ENCODE measurements around the gene ABHD2. TPM values are rescaled to one million over a fixed set of nuclear protein-coding genes. Genes with fewer than 3 reads are reported as not detected.
A peak's percentile ranks its signal among the peaks of the same experiment; 100 is the strongest.

The ABHD2 gene
- total RNA-seq, 1 donor from 2014 or later: 39.1 TPM

DNA sequence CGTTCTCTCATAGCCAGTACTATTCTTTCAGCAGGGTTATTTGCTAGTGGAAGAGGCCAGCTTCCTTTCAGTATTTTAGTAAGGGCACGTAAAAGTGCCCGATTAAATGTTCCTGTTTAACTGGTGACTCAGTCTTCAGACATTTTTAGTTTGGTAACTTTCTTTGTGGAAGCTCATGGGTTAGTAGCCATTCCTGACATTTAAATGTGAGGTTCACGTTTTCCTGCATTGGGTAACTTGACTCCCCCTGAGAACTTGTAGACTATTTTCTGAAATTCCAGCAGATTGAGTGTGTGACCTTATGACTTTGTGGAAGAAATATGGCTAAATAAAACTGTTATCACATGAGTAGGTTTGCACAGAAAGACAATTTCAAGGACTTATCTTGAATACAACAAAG lies 16.9 kb downstream of the ABHD2 start:
- TF ChIP-seq, protein P1, sequence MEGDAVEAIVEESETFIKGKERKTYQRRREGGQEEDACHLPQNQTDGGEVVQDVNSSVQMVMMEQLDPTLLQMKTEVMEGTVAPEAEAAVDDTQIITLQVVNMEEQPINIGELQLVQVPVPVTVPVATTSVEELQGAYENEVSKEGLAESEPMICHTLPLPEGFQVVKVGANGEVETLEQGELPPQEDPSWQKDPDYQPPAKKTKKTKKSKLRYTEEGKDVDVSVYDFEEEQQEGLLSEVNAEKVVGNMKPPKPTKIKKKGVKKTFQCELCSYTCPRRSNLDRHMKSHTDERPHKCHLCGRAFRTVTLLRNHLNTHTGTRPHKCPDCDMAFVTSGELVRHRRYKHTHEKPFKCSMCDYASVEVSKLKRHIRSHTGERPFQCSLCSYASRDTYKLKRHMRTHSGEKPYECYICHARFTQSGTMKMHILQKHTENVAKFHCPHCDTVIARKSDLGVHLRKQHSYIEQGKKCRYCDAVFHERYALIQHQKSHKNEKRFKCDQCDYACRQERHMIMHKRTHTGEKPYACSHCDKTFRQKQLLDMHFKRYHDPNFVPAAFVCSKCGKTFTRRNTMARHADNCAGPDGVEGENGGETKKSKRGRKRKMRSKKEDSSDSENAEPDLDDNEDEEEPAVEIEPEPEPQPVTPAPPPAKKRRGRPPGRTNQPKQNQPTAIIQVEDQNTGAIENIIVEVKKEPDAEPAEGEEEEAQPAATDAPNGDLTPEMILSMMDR (IDR thresholded peaks at IDR 0.05; ENCODE audit: unreplicated experiment): no peak
- Mint-ChIP-seq H3K36me3 (no peaks in the 10 kb centered on the region), H3K27me3 (ENCODE audit: low read depth) (no peaks in the 10 kb centered on the region), H3K27ac (peak overlapping the region; percentile 80), H3K4me1 (peaks cover 13% of the 10 kb centered on the region), H3K4me3 (no peak overlapping the region), H3K9me3 (no peaks in the 10 kb centered on the region)
- no peak for DNase-seq (ENCODE audit: low spot score in 2 of 2, unreplicated experiment in 2 of 2)

DNA sequence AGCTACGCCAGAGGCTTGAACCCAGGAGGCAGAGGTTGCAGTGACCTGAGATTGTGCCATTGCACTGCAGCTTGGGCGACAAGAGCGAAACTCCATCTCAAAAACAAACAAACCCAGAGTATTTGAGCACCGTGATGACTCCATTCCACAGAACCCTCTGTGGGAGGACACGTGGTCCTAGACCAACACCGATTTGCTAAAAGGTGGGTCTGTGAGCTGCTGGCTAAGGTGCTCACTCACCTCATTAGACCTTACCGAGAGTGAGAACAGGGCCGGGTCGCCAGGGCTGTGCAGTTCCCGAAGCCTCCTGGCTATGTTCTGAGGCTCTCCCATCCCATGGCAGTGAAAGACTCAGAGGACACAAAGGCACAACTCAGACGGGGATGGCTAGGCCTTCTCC lies 17.9 kb downstream of the ABHD2 start:
- Mint-ChIP-seq H3K27ac (no peak overlapping the region), H3K4me3 (no peak overlapping the region), H3K4me1 (peaks cover 13% of the 10 kb centered on the region), H3K27me3 (ENCODE audit: low read depth) (no peaks in the 10 kb centered on the region), H3K36me3 (no peaks in the 10 kb centered on the region), H3K9me3 (no peaks in the 10 kb centered on the region)
- DNase-seq (ENCODE audit: low spot score in 2 of 2, unreplicated experiment in 2 of 2): no peak
- TF ChIP-seq, protein P1 (IDR thresholded peaks at IDR 0.05; ENCODE audit: unreplicated experiment): no peak

DNA sequence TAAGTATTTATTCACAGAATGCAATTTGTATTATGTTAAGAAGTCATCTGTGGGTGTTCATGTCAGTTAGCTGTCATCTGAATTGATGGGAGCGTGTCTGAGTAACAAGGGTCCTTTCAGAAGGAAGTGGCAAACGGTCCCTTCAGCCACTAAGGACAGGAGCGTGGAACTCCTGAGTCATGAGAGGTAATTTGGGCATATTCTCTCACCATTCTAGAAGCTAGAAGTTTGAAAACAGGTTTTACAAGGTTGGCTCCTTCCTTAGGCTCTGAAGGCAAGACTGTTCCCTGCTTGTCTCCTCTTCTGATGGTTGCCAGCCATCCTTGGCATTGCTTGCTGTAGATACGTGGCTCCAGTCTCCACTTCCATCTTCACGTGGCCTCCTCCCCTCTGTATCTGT lies 19.7 kb downstream of the ABHD2 start:
- Mint-ChIP-seq H3K27me3 (ENCODE audit: low read depth) (no peaks in the 10 kb centered on the region), H3K27ac (no peak overlapping the region), H3K9me3 (no peaks in the 10 kb centered on the region), H3K4me3 (no peak overlapping the region), H3K4me1 (peaks cover 9% of the 10 kb centered on the region), H3K36me3 (no peaks in the 10 kb centered on the region)
- TF ChIP-seq, protein P1 (IDR thresholded peaks at IDR 0.05; ENCODE audit: unreplicated experiment): no peak
- DNase-seq (ENCODE audit: low spot score in 2 of 2, unreplicated experiment in 2 of 2): no peak

DNA sequence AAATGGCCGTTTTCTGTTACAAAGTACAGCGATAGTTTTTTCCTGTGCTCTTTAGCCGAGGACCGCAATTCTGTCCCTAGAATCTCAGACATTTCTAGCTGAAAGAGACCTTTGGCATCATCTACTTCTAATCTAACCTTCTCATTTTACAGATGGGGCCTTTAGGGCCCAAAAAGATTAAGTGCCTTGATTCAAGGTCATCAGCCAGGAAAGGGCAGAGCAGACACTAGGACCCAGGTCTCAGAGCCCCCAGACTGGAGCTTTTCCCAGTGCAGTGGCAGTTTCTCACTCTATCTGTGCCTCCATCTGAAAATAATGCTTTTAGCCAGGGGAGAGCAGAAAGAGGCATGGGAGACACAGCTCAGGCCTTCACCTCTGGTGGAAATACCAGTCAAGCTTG lies 20.6 kb downstream of the ABHD2 start:
- Mint-ChIP-seq H3K27me3 (ENCODE audit: low read depth) (no peaks in the 10 kb centered on the region), H3K4me1 (peaks cover 12% of the 10 kb centered on the region), H3K36me3 (no peaks in the 10 kb centered on the region)

DNA sequence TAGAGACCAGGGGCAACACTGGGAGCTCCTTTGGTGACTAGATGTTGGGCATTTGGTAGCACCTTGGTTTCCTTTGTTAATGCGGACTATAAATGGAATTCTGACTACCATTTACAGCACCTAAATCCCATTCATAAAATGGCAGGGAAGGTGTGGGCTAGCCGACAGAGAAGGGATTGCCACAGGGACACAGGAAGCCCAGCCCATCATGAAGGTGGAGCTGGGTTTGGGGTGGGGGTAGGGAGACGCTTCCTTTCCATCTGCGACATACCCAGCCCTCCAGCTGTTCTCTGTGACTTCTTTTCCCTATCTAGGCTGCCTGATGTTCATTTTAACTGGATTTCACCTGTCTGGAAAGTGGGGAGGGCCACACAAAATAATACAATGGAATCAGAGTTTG lies 21.0 kb downstream of the ABHD2 start:
- Mint-ChIP-seq H3K9me3 (no peaks in the 10 kb centered on the region), H3K4me1 (peaks cover 12% of the 10 kb centered on the region), H3K36me3 (no peaks in the 10 kb centered on the region), H3K27ac (no peak overlapping the region), H3K4me3 (no peak overlapping the region), H3K27me3 (ENCODE audit: low read depth) (no peaks in the 10 kb centered on the region)
- TF ChIP-seq, protein P1 (IDR thresholded peaks at IDR 0.05; ENCODE audit: unreplicated experiment): no peak
- DNase-seq (ENCODE audit: low spot score in 2 of 2, unreplicated experiment in 2 of 2): no peak

More for the DNA sequence above, 20.6 kb downstream of the ABHD2 start:
- TF ChIP-seq, protein P1 (IDR thresholded peaks at IDR 0.05; ENCODE audit: unreplicated experiment): no peak
- DNase-seq (ENCODE audit: low spot score in 2 of 2, unreplicated experiment in 2 of 2): no peak
- no peak overlapping the region for H3K27ac Mint-ChIP-seq
- H3K9me3 Mint-ChIP-seq: no peaks in the 10 kb centered on the region
- H3K4me3 Mint-ChIP-seq: no peak overlapping the region

DNA sequence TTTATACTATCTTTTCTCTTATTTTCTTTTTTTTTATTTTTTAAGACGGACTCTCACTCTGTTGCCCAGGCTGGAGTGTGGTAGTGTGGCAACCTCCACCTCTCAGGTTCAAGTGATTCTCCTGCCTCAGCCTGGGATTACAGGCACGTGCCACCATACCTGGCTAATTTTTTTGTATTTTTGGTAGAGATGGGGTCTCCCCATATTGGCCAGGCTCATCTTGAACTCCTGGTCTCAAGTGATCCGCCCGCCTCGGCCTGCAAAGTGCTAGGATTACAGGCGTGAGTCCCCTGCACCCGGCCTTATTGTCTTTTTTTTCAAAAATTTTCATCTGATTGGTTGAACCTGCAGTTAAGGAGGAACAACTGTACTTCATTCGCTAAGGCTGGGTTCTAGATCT lies 21.8 kb downstream of the ABHD2 start:
- Mint-ChIP-seq H3K36me3 (no peaks in the 10 kb centered on the region), H3K4me3 (no peak overlapping the region), H3K27me3 (ENCODE audit: low read depth) (no peaks in the 10 kb centered on the region), H3K4me1 (peaks cover 14% of the 10 kb centered on the region), H3K27ac (no peak overlapping the region), H3K9me3 (no peaks in the 10 kb centered on the region)
- no peak for DNase-seq (ENCODE audit: low spot score in 2 of 2, unreplicated experiment in 2 of 2)
- TF ChIP-seq, protein P1 (IDR thresholded peaks at IDR 0.05; ENCODE audit: unreplicated experiment): no peak

Data from mesothelial cell of epicardium (in vitro differentiated cells).